BE2C (cell line): ENCODE measurements around the gene THSD4.

Source experiments
- DNase-seq: peaks from one replicate; pipeline ENCODE4 v3.0.0-alpha.2; 2020
- H3K27me3 ChIP-seq: fragments of 250-450 bp; sonication (Bioruptor Pico); 2 replicates; pipeline ENCODE4 v1.5.1; 2020; ENCODE audit warnings: mild to moderate bottlenecking
- H3K36me3 ChIP-seq: fragments of 250-450 bp; sonication (Bioruptor Pico); 2 replicates; pipeline ENCODE4 v1.5.1; 2020; ENCODE audit warnings: mild to moderate bottlenecking
- H3K4me1 ChIP-seq: fragments of 250-450 bp; sonication (Bioruptor Pico); 2 replicates; pipeline ENCODE4 v1.5.1; 2020
- H3K4me3 ChIP-seq: 2 replicates; pipeline ENCODE4 v1.5.1; 2011; ENCODE audit warnings: low read depth, low read length
- H3K9me3 ChIP-seq: fragments of 250-450 bp; sonication (Bioruptor Pico); 2 replicates; pipeline ENCODE4 v1.5.1; 2020
- CTCF ChIP-seq: IDR thresholded peaks from 2 replicates; pipeline ENCODE4 v1.5.1; 2012; ENCODE audit warnings: mild to moderate bottlenecking, low read depth, low read length

THSD4 gene

GRCh38 chr15:71674354-71674753, 559.1 kb downstream of the THSD4 start:
- no peak for DNase-seq
- no peak for TF ChIP-seq CTCF

GRCh38 chr15:71677352-71677751, 562.1 kb downstream of the THSD4 start:
- Histone ChIP-seq H3K4me1 (no peaks in the 10 kb centered on the region), H3K27me3 (peaks cover 17% of the 10 kb centered on the region), H3K4me3 (no peak overlapping the region), H3K36me3 (no peaks in the 10 kb centered on the region), H3K9me3 (no peaks in the 10 kb centered on the region)
- no peak for TF ChIP-seq CTCF
- no peak for DNase-seq

More at GRCh38 chr15:71674354-71674753, 559.1 kb downstream of the THSD4 start:
- Histone ChIP-seq H3K9me3 (no peaks in the 10 kb centered on the region), H3K27me3 (peaks cover 14% of the 10 kb centered on the region), H3K36me3 (no peaks in the 10 kb centered on the region), H3K4me3 (no peak overlapping the region), H3K4me1 (no peaks in the 10 kb centered on the region)

- Histone ChIP-seq H3K27me3 (peaks cover 17% of the 10 kb centered on the region), H3K4me1 (no peaks in the 10 kb centered on the region), H3K9me3 (no peaks in the 10 kb centered on the region), H3K4me3 (no peak overlapping the region), H3K36me3 (no peaks in the 10 kb centered on the region)
- DNase-seq: no peak
- no peak for TF ChIP-seq CTCF
These were observed 562.5 kb downstream of the THSD4 start for GRCh38 chr15:71677766-71678165.

- TF ChIP-seq CTCF: no peak
- no peaks in the 10 kb centered on the region for H3K36me3 ChIP-seq
- DNase-seq: no peak
- H3K9me3 ChIP-seq: no peaks in the 10 kb centered on the region
- peaks cover 17% of the 10 kb centered on the region for H3K27me3 ChIP-seq
- no peak overlapping the region for H3K4me3 ChIP-seq
- no peaks in the 10 kb centered on the region for H3K4me1 ChIP-seq
These were observed 562.9 kb downstream of the THSD4 start for GRCh38 chr15:71678191-71678590.

GRCh38 chr15:71678605-71679004, 563.3 kb downstream of the THSD4 start:
- H3K9me3 ChIP-seq: no peaks in the 10 kb centered on the region
- H3K36me3 ChIP-seq: no peaks in the 10 kb centered on the region
- no peak for TF ChIP-seq CTCF
- H3K27me3 ChIP-seq: peaks cover 16% of the 10 kb centered on the region
- no peak for DNase-seq
- no peak overlapping the region for H3K4me3 ChIP-seq
- no peaks in the 10 kb centered on the region for H3K4me1 ChIP-seq

GRCh38 chr15:71679223-71679792, 564.0 kb downstream of the THSD4 start:
- DNase-seq: no peak
- Histone ChIP-seq H3K27me3 (peaks cover 9% of the 10 kb centered on the region), H3K36me3 (no peaks in the 10 kb centered on the region), H3K4me3 (no peak overlapping the region), H3K9me3 (no peaks in the 10 kb centered on the region), H3K4me1 (no peaks in the 10 kb centered on the region)
- TF ChIP-seq CTCF: no peak
